Measurements from ENCODE around the gene EPHB3. TPM values are rescaled to one million over a fixed set of nuclear protein-coding genes. Genes with fewer than 3 reads are reported as not detected.

EPHB3 gene
- total and polyA plus RNA-seq, 2 of the 4 experiments (the other 2 are of a cell fraction), result 0.72 to 2.9 TPM

GRCh38 chr3:184525337-184526087 lies 36.1 kb upstream of the EPHB3 start:
- no peaks in the 10 kb centered on the region for H4K20me1 ChIP-seq (ENCODE audit: insufficient read depth, low read length)
- peak overlapping the region; percentile 64 for H3K4me2 ChIP-seq (ENCODE audit: low read depth, low read length)
- H3K27ac ChIP-seq (ENCODE audit: insufficient read depth, low read length), result no peak overlapping the region
- no peak overlapping the region for H3K4ac ChIP-seq (ENCODE audit: low read depth, low read length)
- no peak overlapping the region for H2AK5ac ChIP-seq (ENCODE audit: low read depth, low read length)
- no peak overlapping the region for H3K18ac ChIP-seq (ENCODE audit: low read depth, low read length)
- H3K79me1 ChIP-seq (ENCODE audit: low read depth in 1 of 2, low read length in 2 of 2), result no peaks in the 10 kb centered on the region
- H2BK120ac ChIP-seq (ENCODE audit: low read depth, low read length), result no peak overlapping the region
- H3K56ac ChIP-seq (ENCODE audit: extremely low read depth, insufficient read depth, low read length), result no peak overlapping the region
- no TSS peak for BruUV-seq (replicated peaks)
- H2AK9ac ChIP-seq (replicated peaks; ENCODE audit: low read depth, low read length, poor library complexity), result no peak overlapping the region
- H3K23ac ChIP-seq (ENCODE audit: low read depth, low read length), result no peak overlapping the region
- dilution Hi-C loops (cut with HindIII; ENCODE audit: low sequenced_read_pairs, unreplicated experiment) (loop anchor here (25.0 kb wide), 1 partner anchor 163 kb away; the partner anchor contains the start of genes CLCN2 and POLR2H), in situ Hi-C loops (cut with MboI; ENCODE audit: low sequenced_read_pairs) (no loop called here), intact Hi-C loops (cut with micrococcal nuclease) (loop anchor here (5.0 kb wide), 1 partner anchor 48 kb away; no protein-coding TSS in a partner anchor)
- H4K5ac ChIP-seq (ENCODE audit: low read depth, low read length), result no peak overlapping the region
- CTCF ChIA-PET, result interaction anchor here (0.7 to 2.9 kb wide), 3 partner anchors 12 to 154 kb away, joined by 3 to 9 read pairs (median 3); no protein-coding TSS in a partner anchor
- no peak overlapping the region for H3K14ac ChIP-seq (replicated peaks; ENCODE audit: low read depth, low read length)
- ATAC-seq (ENCODE audit: low read depth) (peak; percentile 37; the same call in 1 of the 2 replicates), DNase-seq (no peak)
- H3K4me1 ChIP-seq (ENCODE audit: control insufficient read depth, insufficient read depth, low read length), result peaks cover 3% of the 10 kb centered on the region; the same call in 1 of the 2 replicates
- POLR2A ChIA-PET (ENCODE audit: unreplicated experiment), result interaction anchor here (0.7 kb wide), 1 partner anchor 24 kb away, joined by 14 read pairs; no protein-coding TSS in a partner anchor
- no peak overlapping the region for H4K8ac ChIP-seq (ENCODE audit: low read depth in 2 of 2, low read length in 2 of 2)
- peaks cover 50% of the 10 kb centered on the region for H3K27me3 ChIP-seq (ENCODE audit: control insufficient read depth, insufficient read depth, low read length)
- H3K4me3 ChIP-seq (ENCODE audit: insufficient read depth, low read depth, low read length), result peak overlapping the region; percentile 22
- 2% methylated on average over 26 of the region's 60 CpGs; no CpG with 5 or more reads in 1 of the 2 experiments for WGBS, 2 experiments (ENCODE audit: extremely low coverage in 2 of 2, insufficient read length in 1 of 2)
- no peaks in the 10 kb centered on the region for H3K36me3 ChIP-seq (ENCODE audit: control insufficient read depth, insufficient read depth, low read length)
- H3K9me3 ChIP-seq (ENCODE audit: control insufficient read depth, insufficient read depth, low read length), result no peaks in the 10 kb centered on the region
- no peak overlapping the region for H3K9ac ChIP-seq (ENCODE audit: low read depth, low read length)
- H2BK20ac ChIP-seq (ENCODE audit: low read depth, low read length), result no peak overlapping the region
- H3K9me1 ChIP-seq (ENCODE audit: insufficient read depth, low read length), result no peaks in the 10 kb centered on the region
- H2BK15ac ChIP-seq (ENCODE audit: low read depth, low read length), result no peak overlapping the region
- H2BK5ac ChIP-seq (ENCODE audit: low read depth, low read length, poor library complexity, severe bottlenecking), result no peak overlapping the region
- H4K91ac ChIP-seq (ENCODE audit: insufficient read depth, low read depth, low read length), result no peak overlapping the region
- TF ChIP-seq NFE2L2 (IDR thresholded peaks at IDR 0.05; ENCODE audit: low read depth, low read length) (no peak), CTCF (conservative IDR thresholded peaks at IDR 0.05; ENCODE audit: low read depth, low read length) (no peak), CEBPB (IDR thresholded peaks at IDR 0.05; ENCODE audit: low read depth, low read length) (no peak), RCOR1 (IDR thresholded peaks at IDR 0.05; ENCODE audit: insufficient replicate concordance, low read length) (no peak), MAFK (IDR thresholded peaks at IDR 0.05; ENCODE audit: low read depth, low read length) (no peak), SMC3 (IDR thresholded peaks at IDR 0.05; ENCODE audit: low read depth, low read length) (no peak), RAD21 (IDR thresholded peaks at IDR 0.05; ENCODE audit: low read length) (no peak), USF2 (IDR thresholded peaks at IDR 0.05; ENCODE audit: low read depth, low read length) (no peak), BHLHE40 (IDR thresholded peaks at IDR 0.05; ENCODE audit: low read depth, low read length) (no peak), MXI1 (IDR thresholded peaks at IDR 0.05; ENCODE audit: borderline replicate concordance, low read depth, low read length) (no peak), MAZ (IDR thresholded peaks at IDR 0.05; ENCODE audit: borderline replicate concordance, low read depth, low read length) (no peak), POLR2A (IDR thresholded peaks at IDR 0.05; ENCODE audit: low read depth, low read length) (no peak), RFX5 (IDR thresholded peaks at IDR 0.05; ENCODE audit: low read depth, low read length) (no peak)
- peak overlapping the region; percentile 60 for H2AFZ ChIP-seq (replicated peaks; ENCODE audit: low read length, poor library complexity)
